Activated T-helper 2 cell treated with anti-CD3 and anti-CD28 coated beads, Interferon-gamma antibody, Interleukin-2, Interleukin-4, amounts not matched to agents 10 μg/mL and 5 μg/mL and 100 μg/mL, durations not matched to agents 14 hours and 24 hours and 36 hours (primary cell): ENCODE measurements around the gene DENND5B. TPM values are rescaled to one million over a fixed set of nuclear protein-coding genes. Genes with fewer than 3 reads are reported as not detected.
"Not testable (repeated sequence)": the region's sequence is repeated elsewhere in the genome, so short reads cannot be mapped to it uniquely, and the experiment has no call there.

Experiments used
- DNase-seq: peaks from one replicate; pipeline ENCODE4 v3.0.0; 2021; ENCODE audit warnings: low spot score
- H3K27ac Mint-ChIP-seq: one replicate; pipeline ENCODE4 v1.8.0; 2021; ENCODE audit warnings: mixed read lengths
- H3K27me3 Mint-ChIP-seq: one replicate; pipeline ENCODE4 v1.8.0; 2021; ENCODE audit warnings: low read depth, mixed read lengths
- H3K36me3 Mint-ChIP-seq: one replicate; pipeline ENCODE4 v1.8.0; 2021; ENCODE audit warnings: low read depth, mixed read lengths
- H3K4me1 Mint-ChIP-seq: one replicate; pipeline ENCODE4 v1.8.0; 2021; ENCODE audit warnings: low read depth, mixed read lengths
- H3K4me3 Mint-ChIP-seq: one replicate; pipeline ENCODE4 v1.8.0; 2021; ENCODE audit warnings: low read depth, mild to moderate bottlenecking, moderate library complexity, mixed read lengths
- H3K9me3 Mint-ChIP-seq: one replicate; pipeline ENCODE4 v1.8.0; 2021; ENCODE audit warnings: mixed read lengths
- intact Hi-C: fragments of 100-400 bp; cut with micrococcal nuclease; formaldehyde crosslinking; loops from one replicate; pipeline ENCODE4 v1.15.1; 2023
- total RNA-seq: library from RNA; stranded (reverse); gene quantifications from 2 replicates; pipeline ENCODE4 v1.2.3, GENCODE V29; 2022

DENND5B gene
- total RNA-seq, 1 donor from 2014 or later, result 1.2 TPM

DNA sequence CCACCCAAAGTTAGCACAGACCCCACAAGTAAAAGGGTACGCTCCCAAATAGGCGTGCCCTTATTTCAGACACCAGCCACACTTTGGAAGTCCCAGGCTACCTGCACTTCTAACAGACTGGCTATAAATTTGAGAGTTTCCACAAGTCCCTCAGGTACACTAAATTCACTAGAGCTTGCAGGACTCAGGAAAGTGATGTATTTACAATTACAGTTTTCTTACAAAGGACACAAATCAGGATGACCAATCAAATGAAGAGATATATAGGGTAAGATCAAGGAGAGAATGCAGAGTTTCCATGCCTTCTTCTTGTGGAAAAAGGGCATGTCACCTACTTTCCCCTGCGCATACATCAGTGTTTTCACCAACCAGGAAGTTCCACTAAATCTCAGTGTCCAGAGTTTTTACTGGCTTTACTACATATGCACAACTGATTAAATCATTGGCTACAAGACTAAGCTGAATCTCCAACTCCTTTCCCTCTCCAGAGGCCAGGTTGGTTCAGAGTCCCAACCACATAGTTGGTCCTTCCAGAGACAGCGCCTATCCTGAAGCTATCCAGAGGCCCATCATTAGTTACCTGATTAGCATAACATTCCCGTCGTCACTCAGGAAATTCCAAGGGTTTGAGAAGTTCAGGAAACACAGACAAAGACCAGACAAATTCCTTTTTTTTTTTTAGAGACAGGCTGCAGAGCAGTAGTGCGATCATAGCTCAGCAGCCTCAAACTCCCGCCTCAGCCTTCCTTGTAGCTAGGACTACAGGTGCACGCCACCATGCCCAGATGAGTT is 84.2 kb downstream of the DENND5B start:
- Mint-ChIP-seq H3K4me3 (no peak overlapping the region), H3K9me3 (no peaks in the 10 kb centered on the region), H3K4me1 (no peaks in the 10 kb centered on the region), H3K36me3 (no peaks in the 10 kb centered on the region), H3K27ac (no peak overlapping the region), H3K27me3 (no peaks in the 10 kb centered on the region)
- intact Hi-C loops, result no loop called here
- no peak for DNase-seq

DNA sequence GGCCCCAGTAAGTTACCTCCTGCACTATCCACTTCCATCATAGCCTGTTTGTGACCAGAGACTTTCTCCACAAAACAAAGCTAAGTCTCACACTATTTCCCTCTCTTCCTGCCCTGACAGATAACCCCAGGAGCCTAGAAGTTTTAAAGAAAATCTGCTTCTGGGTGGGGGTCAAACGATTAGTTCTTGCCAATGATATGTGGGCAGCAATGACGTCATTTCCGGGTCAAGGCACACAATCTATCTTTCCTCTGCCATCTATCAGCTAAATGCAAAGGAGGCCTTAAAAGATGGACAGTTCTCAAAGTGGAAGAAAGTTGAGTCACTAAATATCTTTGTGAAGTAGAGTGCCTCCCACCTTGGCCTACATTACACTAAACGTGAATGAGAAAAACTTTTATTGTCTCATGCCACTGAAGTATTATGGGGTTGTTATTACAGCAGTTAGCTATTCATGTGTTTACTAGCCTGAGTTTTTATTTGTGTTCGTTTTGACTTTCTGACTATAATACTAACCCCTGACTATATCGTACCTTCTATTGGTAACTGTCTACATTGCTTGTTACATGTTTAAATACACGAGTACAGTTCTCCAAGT is 86.2 kb downstream of the DENND5B start:
- no peaks in the 10 kb centered on the region for H3K9me3 Mint-ChIP-seq
- H3K36me3 Mint-ChIP-seq, result no peaks in the 10 kb centered on the region
- intact Hi-C loops, result no loop called here
- no peak overlapping the region for H3K4me3 Mint-ChIP-seq
- no peak for DNase-seq
- no peak overlapping the region for H3K27ac Mint-ChIP-seq
- no peaks in the 10 kb centered on the region for H3K27me3 Mint-ChIP-seq
- no peaks in the 10 kb centered on the region for H3K4me1 Mint-ChIP-seq

DNA sequence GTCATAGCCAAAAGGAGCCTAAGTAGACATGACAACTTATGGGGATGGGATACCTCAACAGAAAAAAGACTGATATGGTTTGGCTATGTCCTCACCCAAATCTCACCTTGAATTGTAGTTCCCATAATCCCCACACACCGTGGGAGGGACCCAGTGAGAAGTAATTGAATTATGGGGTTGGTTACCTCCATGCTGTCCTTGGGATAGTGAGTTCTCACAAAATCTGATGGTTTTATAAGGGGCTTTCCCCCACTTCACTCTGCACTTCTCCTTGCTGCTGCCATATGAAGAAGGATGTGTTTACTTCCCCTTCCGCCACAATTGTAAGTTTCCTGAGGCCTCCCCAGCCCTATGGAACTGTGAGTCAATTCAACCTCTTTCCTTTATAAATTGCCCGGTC is 89.9 kb downstream of the DENND5B start:
- H3K4me3 Mint-ChIP-seq, H3K9me3 Mint-ChIP-seq, H3K27ac Mint-ChIP-seq, intact Hi-C loops, H3K36me3 Mint-ChIP-seq, H3K4me1 Mint-ChIP-seq, DNase-seq: not testable (repeated sequence)
- H3K27me3 Mint-ChIP-seq, result peaks cover 10% of the 10 kb centered on the region

DNA sequence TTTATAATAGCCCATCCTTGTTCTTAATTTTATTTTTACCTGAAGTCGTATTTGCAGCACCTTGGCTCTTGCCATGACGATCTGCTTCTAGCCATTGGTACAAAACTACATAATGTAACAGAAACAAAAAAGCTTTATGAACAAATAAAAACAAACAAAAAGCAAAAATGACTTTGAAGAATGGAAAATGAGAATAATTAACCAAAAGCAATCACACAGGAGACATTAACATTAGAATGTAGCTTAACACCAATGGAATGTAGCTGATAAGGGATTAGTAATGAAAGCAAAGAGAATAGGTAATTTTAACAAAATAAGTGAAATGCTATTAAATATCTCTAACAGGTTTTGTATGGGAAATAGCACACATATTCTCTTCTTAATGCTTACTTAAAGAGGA is 91.4 kb downstream of the DENND5B start:
- intact Hi-C loops, result no loop called here
- no peaks in the 10 kb centered on the region for H3K36me3 Mint-ChIP-seq
- no peaks in the 10 kb centered on the region for H3K4me1 Mint-ChIP-seq
- no peak overlapping the region for H3K27ac Mint-ChIP-seq
- H3K4me3 Mint-ChIP-seq, result no peak overlapping the region
- DNase-seq, result no peak
- H3K9me3 Mint-ChIP-seq, result no peaks in the 10 kb centered on the region
- H3K27me3 Mint-ChIP-seq, result peaks cover 10% of the 10 kb centered on the region

DNA sequence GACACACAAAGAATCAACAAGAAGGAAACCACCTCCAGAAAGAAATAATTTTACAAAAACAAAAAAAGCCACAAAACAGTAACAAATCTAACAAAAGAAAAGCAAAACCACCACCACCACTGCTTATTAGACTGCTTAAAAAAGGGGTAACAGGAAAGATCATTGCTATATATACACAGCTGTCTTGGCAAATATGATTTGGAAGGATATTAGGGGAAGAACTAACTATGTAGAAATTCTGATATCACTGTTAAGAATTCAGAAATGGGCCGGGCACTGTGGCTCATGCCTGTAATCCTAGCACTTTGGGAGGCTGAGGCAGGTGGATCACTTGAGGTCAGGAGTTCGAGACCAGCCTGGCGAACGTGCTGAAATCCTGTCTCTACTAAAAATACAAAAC is 92.5 kb downstream of the DENND5B start:
- intact Hi-C loops, result no loop called here
- Mint-ChIP-seq H3K27ac (no peak overlapping the region), H3K27me3 (peaks cover 10% of the 10 kb centered on the region), H3K36me3 (no peaks in the 10 kb centered on the region), H3K4me1 (no peaks in the 10 kb centered on the region), H3K4me3 (no peak overlapping the region), H3K9me3 (no peaks in the 10 kb centered on the region)
- no peak for DNase-seq

DNA sequence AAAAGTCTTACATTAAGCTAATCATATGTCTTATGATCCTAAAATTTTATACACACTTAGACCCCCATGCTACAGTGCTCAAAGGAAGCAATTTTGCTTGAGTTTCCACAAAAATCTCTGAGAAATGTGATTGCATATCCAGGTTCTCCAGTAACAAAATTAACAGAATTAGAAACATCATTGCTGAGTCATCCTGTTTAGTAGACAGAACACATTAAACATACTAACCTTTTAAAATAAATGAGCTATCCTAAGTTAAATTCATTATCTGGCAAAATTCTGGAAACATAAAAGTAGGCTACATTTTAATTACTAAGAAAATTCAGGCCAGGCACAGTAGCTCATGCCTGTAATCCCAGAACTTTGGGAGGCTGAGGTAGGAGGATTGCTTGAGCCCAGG is 94.7 kb downstream of the DENND5B start:
- H3K27me3 Mint-ChIP-seq, result peaks cover 12% of the 10 kb centered on the region
- H3K4me3 Mint-ChIP-seq, result no peak overlapping the region
- no peak overlapping the region for H3K27ac Mint-ChIP-seq
- intact Hi-C loops, result no loop called here
- no peaks in the 10 kb centered on the region for H3K9me3 Mint-ChIP-seq
- H3K4me1 Mint-ChIP-seq, result no peaks in the 10 kb centered on the region
- no peak for DNase-seq
- H3K36me3 Mint-ChIP-seq, result no peaks in the 10 kb centered on the region

DNA sequence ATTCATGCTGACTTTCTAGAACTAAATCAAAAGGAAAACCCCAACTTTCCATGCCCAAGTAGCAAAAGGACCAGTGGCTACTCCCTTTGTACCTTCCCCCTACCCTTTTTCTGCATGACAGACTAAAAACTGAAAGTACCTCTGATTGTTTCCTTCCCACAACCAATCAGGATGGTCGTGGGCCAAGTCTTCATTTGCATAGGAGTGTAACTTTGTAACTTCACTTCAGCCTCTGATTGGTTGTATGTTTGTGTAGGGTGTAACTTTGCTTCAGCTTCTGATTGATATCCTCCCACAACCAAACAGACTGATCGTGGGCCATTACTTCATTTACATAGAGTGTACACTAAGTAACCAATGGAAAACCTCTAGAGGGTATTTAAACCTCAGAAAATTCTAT is 96.5 kb downstream of the DENND5B start:
- H3K4me1 Mint-ChIP-seq, result no peaks in the 10 kb centered on the region
- H3K27ac Mint-ChIP-seq, result no peak overlapping the region
- DNase-seq, result no peak
- H3K36me3 Mint-ChIP-seq, result no peaks in the 10 kb centered on the region
- intact Hi-C loops, result no loop called here
- no peak overlapping the region for H3K4me3 Mint-ChIP-seq
- H3K27me3 Mint-ChIP-seq, result peaks cover 12% of the 10 kb centered on the region
- H3K9me3 Mint-ChIP-seq, result no peaks in the 10 kb centered on the region

DNA sequence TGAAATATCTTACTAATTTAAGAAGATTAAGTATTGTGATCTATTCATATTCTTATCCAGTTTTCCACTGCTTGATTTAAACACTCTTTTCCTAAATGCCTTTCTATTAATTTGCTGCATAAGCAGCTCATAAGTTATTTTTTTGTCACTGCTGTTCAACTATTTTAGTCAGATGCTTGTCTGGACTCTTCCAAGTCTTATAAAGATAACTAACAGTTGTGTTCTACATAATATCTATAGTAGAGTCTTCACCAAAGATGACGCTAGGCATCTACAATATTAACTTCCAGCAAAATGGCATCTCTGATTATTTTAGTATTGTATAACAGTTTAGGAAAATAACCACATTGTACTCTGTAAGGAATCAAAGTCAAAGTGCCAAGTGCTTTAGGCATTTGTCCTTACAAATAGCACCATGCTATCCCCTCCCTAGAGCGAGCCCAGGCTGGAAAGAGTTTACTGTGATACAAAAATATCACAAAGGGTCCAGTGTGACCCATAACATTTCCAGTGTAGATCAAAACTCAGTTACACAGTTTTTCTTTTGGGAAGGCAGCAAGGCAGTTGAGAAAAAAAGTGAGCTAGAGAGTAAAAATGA is 98.2 kb downstream of the DENND5B start:
- intact Hi-C loops, result no loop called here
- Mint-ChIP-seq H3K27ac (no peak overlapping the region), H3K27me3 (peaks cover 4% of the 10 kb centered on the region), H3K4me3 (no peak overlapping the region), H3K36me3 (no peaks in the 10 kb centered on the region), H3K4me1 (no peaks in the 10 kb centered on the region), H3K9me3 (no peaks in the 10 kb centered on the region)
- no peak for DNase-seq

DNA sequence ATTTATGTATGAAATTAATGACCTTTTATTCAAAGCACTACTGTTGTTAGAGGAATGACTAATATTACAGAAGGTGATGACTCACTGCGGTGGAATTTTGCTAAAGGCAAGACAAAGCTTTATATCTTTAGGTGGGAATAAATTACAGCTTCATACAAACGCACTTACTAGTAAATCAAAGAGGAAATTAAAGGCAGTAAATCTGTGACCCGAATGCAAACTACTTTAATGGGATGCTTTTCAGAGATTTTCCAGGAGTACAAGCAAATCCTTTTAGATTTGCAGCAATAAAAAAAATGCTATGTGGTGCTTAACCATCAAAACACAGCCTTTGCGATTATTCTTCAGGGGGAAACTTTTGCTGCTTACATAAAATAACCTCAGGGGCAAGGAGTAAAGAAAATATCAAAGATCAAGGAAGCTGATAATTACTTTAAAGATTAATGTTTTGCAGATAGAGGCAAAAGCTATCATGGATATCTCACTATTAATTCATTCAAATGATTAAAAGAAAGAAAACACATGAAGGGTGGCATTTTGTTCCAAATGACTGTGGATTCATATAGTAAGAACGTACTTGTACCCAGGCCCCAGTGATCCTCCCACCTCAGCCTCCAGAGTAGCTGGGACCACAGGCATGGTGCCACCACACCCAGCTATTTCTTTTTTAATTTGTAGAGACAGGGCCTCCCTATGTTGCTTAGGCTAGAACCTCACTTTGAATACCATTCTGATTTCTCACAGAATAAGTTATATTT is 98.9 kb downstream of the DENND5B start:
- intact Hi-C loops, result no loop called here
- H3K4me3 Mint-ChIP-seq, result no peak overlapping the region

DNA sequence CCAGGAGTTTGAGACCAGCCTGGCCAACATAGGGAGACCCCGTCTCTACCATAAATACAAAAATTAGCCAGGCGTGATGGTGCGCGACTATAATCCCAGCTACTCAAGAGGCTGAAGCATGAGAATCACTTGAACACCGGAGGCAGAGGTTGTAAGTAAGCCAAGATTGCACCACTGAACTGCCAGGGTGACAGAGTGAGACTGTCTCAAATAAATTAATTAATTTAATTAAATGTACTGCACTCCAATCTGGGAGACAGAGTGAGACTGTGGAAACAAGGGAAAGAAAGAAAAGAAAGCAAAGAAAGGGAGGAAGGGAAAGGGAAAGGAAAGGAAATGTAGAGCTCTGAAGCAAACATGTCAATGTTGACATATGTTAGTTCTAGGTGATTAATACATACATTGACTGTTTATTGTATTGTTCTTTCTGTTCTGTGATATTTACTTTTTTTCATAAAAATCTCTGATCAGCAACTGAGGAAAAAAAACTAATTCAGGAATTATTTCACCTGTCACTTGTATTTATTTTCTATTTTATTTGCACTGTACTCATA is 99.6 kb downstream of the DENND5B start:
- peaks cover 2% of the 10 kb centered on the region for H3K27me3 Mint-ChIP-seq

More for the DNA sequence above, 98.9 kb downstream of the DENND5B start:
- Mint-ChIP-seq H3K9me3 (no peaks in the 10 kb centered on the region), H3K36me3 (no peaks in the 10 kb centered on the region), H3K27me3 (peaks cover 2% of the 10 kb centered on the region), H3K27ac (no peak overlapping the region), H3K4me1 (no peaks in the 10 kb centered on the region)
- DNase-seq, result no peak

DNA sequence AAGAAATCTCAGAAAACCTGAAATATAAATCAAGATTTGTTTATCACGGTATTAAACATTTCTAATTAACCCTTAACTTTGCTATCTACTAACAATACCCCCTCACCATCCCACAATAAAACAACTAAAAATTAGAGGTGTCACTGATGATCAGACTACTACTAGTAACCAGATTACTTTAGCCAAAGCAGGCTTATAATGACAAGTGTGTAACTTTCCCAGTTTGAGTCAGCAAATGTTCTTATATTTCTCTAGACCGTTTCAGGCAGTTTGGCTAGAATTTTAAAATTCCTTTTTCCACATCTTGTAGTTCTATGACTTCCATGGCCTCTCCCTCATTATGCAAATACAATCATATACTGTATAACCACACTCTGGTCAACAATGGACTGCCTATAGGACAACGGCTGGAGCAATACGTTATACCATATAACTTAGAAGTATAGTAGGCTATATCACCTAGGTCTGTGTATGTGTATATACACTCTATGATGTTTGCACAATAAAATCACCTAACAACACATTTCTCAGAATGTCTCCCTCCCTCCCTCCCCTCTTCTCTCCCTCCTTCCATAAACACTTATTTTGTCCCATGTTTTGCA is 102.1 kb downstream of the DENND5B start:
- no peak overlapping the region for H3K4me3 Mint-ChIP-seq
- H3K9me3 Mint-ChIP-seq, result no peaks in the 10 kb centered on the region
- intact Hi-C loops, result no loop called here
- no peaks in the 10 kb centered on the region for H3K36me3 Mint-ChIP-seq
- no peaks in the 10 kb centered on the region for H3K4me1 Mint-ChIP-seq
- peaks cover 2% of the 10 kb centered on the region for H3K27me3 Mint-ChIP-seq
- H3K27ac Mint-ChIP-seq, result no peak overlapping the region
- DNase-seq, result no peak

More for the DNA sequence above, 99.6 kb downstream of the DENND5B start:
- intact Hi-C loops, result no loop called here
- DNase-seq, result no peak
- Mint-ChIP-seq H3K27ac (no peak overlapping the region), H3K4me1 (no peaks in the 10 kb centered on the region), H3K9me3 (no peaks in the 10 kb centered on the region), H3K36me3 (no peaks in the 10 kb centered on the region), H3K4me3 (no peak overlapping the region)

DNA sequence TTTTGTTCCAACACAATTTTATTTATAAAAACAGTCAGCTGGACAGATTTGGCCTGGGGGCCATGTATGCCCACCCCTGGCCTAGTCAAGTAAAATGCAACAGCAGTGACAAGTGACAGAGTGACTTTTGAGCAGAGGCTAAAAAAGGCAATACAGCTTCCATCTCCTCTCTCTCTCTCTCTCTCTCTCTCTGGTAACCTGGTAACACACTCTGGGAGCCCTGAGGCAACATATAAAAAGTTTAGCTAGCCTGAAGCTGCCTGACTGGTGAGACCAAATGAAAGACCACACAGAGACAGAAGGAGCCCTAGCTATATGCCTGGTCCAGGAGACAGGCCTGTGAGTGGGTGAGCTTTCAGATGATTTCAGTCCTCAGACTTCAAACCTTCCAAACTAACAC is 105.4 kb downstream of the DENND5B start:
- Mint-ChIP-seq H3K27ac (no peak overlapping the region), H3K9me3 (no peaks in the 10 kb centered on the region), H3K4me1 (no peaks in the 10 kb centered on the region), H3K36me3 (no peaks in the 10 kb centered on the region), H3K4me3 (no peak overlapping the region), H3K27me3 (peaks cover 2% of the 10 kb centered on the region)
- DNase-seq, result no peak
- intact Hi-C loops, result no loop called here
